BLaER1 treated with 17β-estradiol and CSF1 and Interleukin-3, amounts not matched to agents 10 nM and 100 nM (cell line): ENCODE data around the gene SCAF8.
"Not testable (repeated sequence)": the region's sequence is repeated elsewhere in the genome, so short reads cannot be mapped to it uniquely, and the experiment has no call there.

Experiments
- H3K27ac ChIP-seq, 11 experiments: shearing (Covaris generic); formaldehyde crosslinking; 2 replicates each; pipeline ENCODE4 v1.8.1; 2022
- H3K27me3 ChIP-seq, 11 experiments: shearing (Covaris generic); formaldehyde crosslinking; 2 replicates each; pipeline ENCODE4 v1.8.1; 2022
- H3K36me3 ChIP-seq, 11 experiments: shearing (Covaris generic); formaldehyde crosslinking; 2 replicates each; pipeline ENCODE4 v1.8.1; 2022
- H3K4me1 ChIP-seq, 10 experiments: shearing (Covaris generic); formaldehyde crosslinking; 2 replicates each; pipeline ENCODE4 v1.8.1; 2022
- H3K4me2 ChIP-seq, 11 experiments: shearing (Covaris generic); formaldehyde crosslinking; 2 replicates each; pipeline ENCODE4 v1.8.1; 2022
- H3K4me3 ChIP-seq, 10 experiments: shearing (Covaris generic); formaldehyde crosslinking; 2 replicates each; pipeline ENCODE4 v1.8.1; 2022
- H3K9ac ChIP-seq, 11 experiments: shearing (Covaris generic); formaldehyde crosslinking; 2 replicates each; pipeline ENCODE4 v1.8.1; 2022
- H3K9me3 ChIP-seq, 11 experiments: shearing (Covaris generic); formaldehyde crosslinking; replicated peaks in 1 of 11; 2 replicates each; pipeline ENCODE4 v1.8.1; 2022
- H4K20me1 ChIP-seq, 11 experiments: shearing (Covaris generic); formaldehyde crosslinking; 2 replicates each; pipeline ENCODE4 v1.8.1; 2022
- Cebpa-rat ChIP-seq, 11 experiments: shearing (Covaris generic); IDR thresholded peaks; 2 replicates each; pipeline ENCODE4 v1.8.1; 2022

SCAF8 gene

GRCh38 chr6:154742891-154743290 is 9.7 kb downstream of the SCAF8 start:
- no peak overlapping the region for H3K27ac ChIP-seq
- TF ChIP-seq Cebpa-rat (IDR thresholded peaks at IDR 0.05) = no peak
- H4K20me1 ChIP-seq = peaks cover 79 to 100% (median 100%) of the 10 kb centered on the region in 11 experiments
- no peaks in the 10 kb centered on the region for H3K27me3 ChIP-seq
- H3K9ac ChIP-seq = 0 out of 22 replicates have a peak overlapping the region, but pooled peaks of 1 of the 11 experiments have one; percentile 32
- peaks cover 11 to 93% (median 66%) of the 10 kb centered on the region in 11 experiments; a peak in 21 of 22 replicates for H3K36me3 ChIP-seq
- H3K4me2 ChIP-seq = no peak overlapping the region
- H3K9me3 ChIP-seq = peaks cover 0 to 18% (median 4%) of the 10 kb centered on the region in 11 experiments; a peak in 9 of 22 replicates
- H3K4me3 ChIP-seq = no peak overlapping the region
- H3K4me1 ChIP-seq = peaks cover 3 to 47% (median 14%) of the 10 kb centered on the region in 10 experiments; a peak in 18 of 20 replicates

GRCh38 chr6:154744029-154744745 is 11.0 kb downstream of the SCAF8 start:
- Histone ChIP-seq H4K20me1 (peaks cover 73 to 100% (median 100%) of the 10 kb centered on the region in 11 experiments), H3K4me2 (peak overlapping the region in 3 of 11 experiments; percentile 11 to 18 (median 18); a peak in 3 of 22 replicates), H3K9me3 (peaks cover 0 to 24% (median 10%) of the 10 kb centered on the region in 11 experiments; a peak in 11 of 22 replicates), H3K36me3 (peaks cover 9 to 89% (median 65%) of the 10 kb centered on the region in 11 experiments; a peak in 21 of 22 replicates), H3K4me1 (peaks cover 0 to 38% (median 10%) of the 10 kb centered on the region in 10 experiments; a peak in 12 of 20 replicates)
- not testable (repeated sequence) for H3K27ac ChIP-seq, H3K27me3 ChIP-seq, H3K4me3 ChIP-seq, H3K9ac ChIP-seq

GRCh38 chr6:154745243-154745642 is 12.0 kb downstream of the SCAF8 start:
- H3K36me3 ChIP-seq = peaks cover 9 to 92% (median 72%) of the 10 kb centered on the region in 11 experiments; a peak in 21 of 22 replicates
- no peaks in the 10 kb centered on the region for H3K27me3 ChIP-seq
- peaks cover 0 to 35% (median 10%) of the 10 kb centered on the region in 10 experiments; a peak in 12 of 20 replicates for H3K4me1 ChIP-seq
- H3K9ac ChIP-seq = no peak overlapping the region
- no peak overlapping the region for H3K27ac ChIP-seq
- H4K20me1 ChIP-seq = peaks cover 73 to 100% (median 100%) of the 10 kb centered on the region in 11 experiments
- H3K9me3 ChIP-seq = peaks cover 0 to 31% (median 10%) of the 10 kb centered on the region in 11 experiments; a peak in 11 of 22 replicates
- H3K4me3 ChIP-seq = no peak overlapping the region
- no peak overlapping the region for H3K4me2 ChIP-seq
- no peak for TF ChIP-seq Cebpa-rat (IDR thresholded peaks at IDR 0.05)

GRCh38 chr6:154749341-154749740 is 16.1 kb downstream of the SCAF8 start:
- no peak for TF ChIP-seq Cebpa-rat (IDR thresholded peaks at IDR 0.05)
- H4K20me1 ChIP-seq = peaks cover 66 to 100% (median 100%) of the 10 kb centered on the region in 11 experiments; a peak in 21 of 22 replicates
- H3K36me3 ChIP-seq = peaks cover 16 to 88% (median 76%) of the 10 kb centered on the region in 11 experiments; a peak in 20 of 22 replicates
- no peaks in the 10 kb centered on the region for H3K27me3 ChIP-seq
- peaks cover 0 to 24% (median 9%) of the 10 kb centered on the region in 10 experiments; a peak in 10 of 20 replicates for H3K4me1 ChIP-seq
- H3K4me3 ChIP-seq = no peak overlapping the region
- H3K9me3 ChIP-seq = peaks cover 0 to 51% (median 23%) of the 10 kb centered on the region in 11 experiments; a peak in 17 of 22 replicates
- H3K4me2 ChIP-seq = no peak overlapping the region
- no peak overlapping the region for H3K27ac ChIP-seq
- no peak overlapping the region for H3K9ac ChIP-seq

GRCh38 chr6:154751011-154751800 is 18.0 kb downstream of the SCAF8 start:
- no peak overlapping the region for H3K4me2 ChIP-seq
- peaks cover 0 to 22% (median 9%) of the 10 kb centered on the region in 10 experiments; a peak in 10 of 20 replicates for H3K4me1 ChIP-seq
- no peak for TF ChIP-seq Cebpa-rat (IDR thresholded peaks at IDR 0.05)
- peaks cover 68 to 100% (median 100%) of the 10 kb centered on the region in 11 experiments for H4K20me1 ChIP-seq
- H3K4me3 ChIP-seq = no peak overlapping the region
- H3K27ac ChIP-seq = no peak overlapping the region
- H3K9ac ChIP-seq = no peak overlapping the region
- peaks cover 0 to 46% (median 18%) of the 10 kb centered on the region in 11 experiments; a peak in 17 of 22 replicates for H3K9me3 ChIP-seq
- H3K27me3 ChIP-seq = no peaks in the 10 kb centered on the region
- H3K36me3 ChIP-seq = peaks cover 16 to 84% (median 68%) of the 10 kb centered on the region in 11 experiments; a peak in 20 of 22 replicates

- Histone ChIP-seq H3K36me3 (peaks cover 21 to 88% (median 70%) of the 10 kb centered on the region in 11 experiments; a peak in 20 of 22 replicates), H3K4me2 (no peak overlapping the region), H3K4me3 (no peak overlapping the region), H3K27ac (no peak overlapping the region), H4K20me1 (peaks cover 73 to 100% (median 100%) of the 10 kb centered on the region in 11 experiments), H3K9me3 (peaks cover 0 to 45% (median 18%) of the 10 kb centered on the region in 11 experiments; a peak in 17 of 22 replicates), H3K4me1 (peaks cover 0 to 19% (median 5%) of the 10 kb centered on the region in 10 experiments; a peak in 10 of 20 replicates), H3K27me3 (no peaks in the 10 kb centered on the region), H3K9ac (no peak overlapping the region)
- no peak for TF ChIP-seq Cebpa-rat (IDR thresholded peaks at IDR 0.05)
These were observed 18.8 kb downstream of the SCAF8 start for GRCh38 chr6:154752022-154752421.

GRCh38 chr6:154754152-154754551 is 20.9 kb downstream of the SCAF8 start:
- no peak for TF ChIP-seq Cebpa-rat (IDR thresholded peaks at IDR 0.05)
- H3K4me1 ChIP-seq = peaks cover 0 to 23% (median 0%) of the 10 kb centered on the region in 10 experiments; a peak in 4 of 20 replicates
- H3K27me3 ChIP-seq = no peaks in the 10 kb centered on the region
- no peak overlapping the region for H3K4me2 ChIP-seq
- no peak overlapping the region for H3K27ac ChIP-seq
- H3K9me3 ChIP-seq = peaks cover 0 to 48% (median 26%) of the 10 kb centered on the region in 11 experiments; a peak in 18 of 22 replicates
- H3K9ac ChIP-seq = no peak overlapping the region
- H3K36me3 ChIP-seq = peaks cover 21 to 93% (median 78%) of the 10 kb centered on the region in 11 experiments; a peak in 20 of 22 replicates
- H3K4me3 ChIP-seq = no peak overlapping the region
- H4K20me1 ChIP-seq = peaks cover 88 to 100% (median 100%) of the 10 kb centered on the region in 11 experiments

- Histone ChIP-seq H3K27me3 (no peaks in the 10 kb centered on the region), H3K36me3 (peaks cover 31 to 89% (median 79%) of the 10 kb centered on the region in 11 experiments), H3K4me1 (peaks cover 0 to 18% (median 0%) of the 10 kb centered on the region in 10 experiments; a peak in 4 of 20 replicates), H3K4me2 (peak overlapping the region in 1 of 11 experiments; percentile 9; a peak in 1 of 22 replicates), H3K4me3 (no peak overlapping the region), H3K9me3 (peaks cover 0 to 52% (median 40%) of the 10 kb centered on the region in 11 experiments; a peak in 18 of 22 replicates), H3K9ac (no peak overlapping the region), H3K27ac (no peak overlapping the region), H4K20me1 (peaks cover 72 to 100% (median 97%) of the 10 kb centered on the region in 11 experiments)
- no peak for TF ChIP-seq Cebpa-rat (IDR thresholded peaks at IDR 0.05)
These were observed 24.3 kb downstream of the SCAF8 start for GRCh38 chr6:154757352-154758050.
